HG03280 (cell line): ENCODE data around the gene TGM6.

Experiments
- ATAC-seq: cut with Tn5 transposase; IDR thresholded peaks from one replicate; pipeline ENCODE4 v1.9.1; 2021; ENCODE audit warnings: mild to moderate bottlenecking, moderate library complexity; ENCODE audit not compliant: unreplicated experiment

TGM6 gene

GRCh38 chr20:2451939-2452732 lies 71.4 kb downstream of the TGM6 start:
- no peak for ATAC-seq

GRCh38 chr20:2453792-2454191 lies 73.1 kb downstream of the TGM6 start:
- no peak for ATAC-seq

- ATAC-seq = no peak
Measured at GRCh38 chr20:2455771-2456497, 75.2 kb downstream of the TGM6 start.

DNA sequence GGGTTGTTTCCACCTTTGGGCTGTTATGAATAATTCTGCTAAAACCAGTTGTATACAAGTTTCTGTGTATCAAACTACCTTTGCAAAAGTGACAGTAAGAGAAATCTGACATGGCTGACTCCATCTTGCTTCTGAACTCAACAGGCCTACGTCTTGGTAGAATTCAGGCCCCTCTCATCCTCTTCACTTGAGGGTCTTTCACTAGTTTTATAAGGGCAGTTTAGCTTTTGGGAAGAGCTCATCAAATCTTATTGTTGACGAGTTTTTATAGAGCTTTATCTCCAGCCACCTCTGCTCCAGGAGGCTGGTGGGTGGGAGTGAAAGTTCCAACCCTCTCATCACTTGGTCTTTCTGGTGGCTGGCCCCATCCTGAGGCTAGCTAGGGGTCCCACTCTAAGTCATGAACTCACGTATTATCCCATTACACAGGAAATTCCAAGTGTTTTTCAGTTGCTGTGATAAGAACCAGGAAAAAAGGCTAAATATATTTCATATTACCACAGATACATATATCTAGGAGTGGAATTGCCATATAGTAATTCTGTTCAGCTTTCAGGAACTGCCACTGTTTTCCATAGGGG lies 78.3 kb downstream of the TGM6 start:
- ATAC-seq = no peak

DNA sequence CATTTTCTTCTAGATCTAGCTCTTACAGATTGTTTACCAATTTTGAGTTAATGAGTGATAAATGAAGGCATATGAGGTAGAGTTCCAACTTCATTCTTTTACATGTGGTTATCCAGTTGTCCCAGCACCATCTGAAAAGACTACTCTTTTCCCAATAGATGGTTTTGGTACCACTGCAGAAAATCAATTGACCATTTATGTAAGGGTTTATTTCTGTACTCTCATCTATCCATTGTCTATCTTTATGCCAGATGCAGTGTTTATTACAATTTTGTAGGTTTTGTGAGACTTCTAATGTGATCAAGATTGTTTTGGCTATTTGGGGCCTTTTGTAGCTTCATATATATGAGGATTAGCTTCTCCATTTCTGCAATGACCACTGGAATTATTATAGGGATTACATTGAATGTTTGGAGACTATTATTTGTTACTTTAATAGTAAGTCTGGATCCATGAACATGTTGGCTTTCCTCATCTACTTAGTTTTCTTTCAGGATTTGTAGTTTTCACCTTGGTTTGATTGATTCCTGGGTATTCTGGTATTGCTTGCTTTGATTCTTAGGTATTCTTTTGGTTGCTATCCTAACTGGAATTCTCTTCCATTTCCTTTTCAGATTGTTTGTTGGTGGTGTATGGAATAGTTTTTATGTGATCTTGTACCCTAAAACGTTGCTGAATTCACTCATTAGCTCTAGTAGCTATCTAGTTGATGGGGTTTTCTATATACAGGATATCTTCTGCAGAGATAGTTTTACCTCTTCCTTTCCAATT lies 79.5 kb downstream of the TGM6 start:
- ATAC-seq = no peak

- ATAC-seq = no peak
Measured at GRCh38 chr20:2460752-2461424, 80.2 kb downstream of the TGM6 start.

GRCh38 chr20:2462484-2462883 lies 81.8 kb downstream of the TGM6 start:
- no peak for ATAC-seq

DNA sequence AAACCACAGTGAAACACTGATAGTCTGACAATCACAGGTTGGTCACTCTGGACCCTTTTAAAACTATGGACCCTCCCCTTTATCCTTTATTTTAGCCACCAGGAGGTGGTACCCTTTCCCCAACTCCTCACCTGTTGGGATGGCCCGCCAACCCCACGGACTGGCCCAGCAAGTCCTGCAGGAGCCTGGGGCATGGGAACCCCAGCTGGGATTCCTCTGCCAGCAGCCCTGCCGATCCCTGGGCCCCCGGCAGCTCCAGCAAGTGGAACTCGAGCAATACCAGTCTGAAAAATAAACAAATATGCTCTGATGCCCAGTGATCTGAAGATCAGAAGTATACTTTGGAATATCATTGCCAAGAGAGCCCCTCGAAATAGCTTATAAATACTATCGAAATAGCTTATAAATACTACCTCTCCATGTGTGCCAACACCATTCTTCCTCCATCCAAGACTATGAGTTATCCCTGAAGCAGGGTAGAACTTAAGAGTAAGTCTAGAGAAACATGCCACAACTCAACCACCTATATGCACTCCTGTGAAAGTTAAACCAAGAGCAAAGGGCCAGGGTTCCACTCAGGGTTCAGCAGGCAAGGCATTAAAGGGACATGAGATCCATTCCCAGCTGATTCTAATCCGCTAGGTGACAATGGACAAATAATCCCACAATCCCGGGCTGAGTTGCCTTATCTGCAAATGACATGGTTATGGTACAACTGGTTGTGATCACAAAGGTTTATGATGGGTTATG lies 83.1 kb downstream of the TGM6 start:
- no peak for ATAC-seq

GRCh38 chr20:2465100-2465499 lies 84.4 kb downstream of the TGM6 start:
- ATAC-seq = no peak

DNA sequence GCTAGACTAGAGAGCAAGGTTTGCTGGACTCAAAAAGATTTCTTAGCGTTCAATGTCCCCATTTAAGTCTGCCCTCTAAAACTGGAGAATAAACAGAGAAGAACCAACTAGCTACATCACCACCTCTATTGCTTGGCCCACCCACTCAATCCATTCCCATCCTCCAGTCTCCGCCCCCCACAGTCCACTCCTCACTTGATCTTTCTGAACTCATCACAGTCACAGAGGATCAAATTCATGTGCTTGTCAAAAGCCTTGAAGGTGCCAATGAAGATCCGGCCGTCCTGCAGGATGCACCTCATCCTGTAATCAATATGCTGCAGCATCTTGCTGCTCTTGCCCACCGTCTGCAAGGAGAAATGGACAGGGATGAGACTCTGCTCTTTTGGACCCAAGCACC lies 86.7 kb downstream of the TGM6 start:
- no peak for ATAC-seq

DNA sequence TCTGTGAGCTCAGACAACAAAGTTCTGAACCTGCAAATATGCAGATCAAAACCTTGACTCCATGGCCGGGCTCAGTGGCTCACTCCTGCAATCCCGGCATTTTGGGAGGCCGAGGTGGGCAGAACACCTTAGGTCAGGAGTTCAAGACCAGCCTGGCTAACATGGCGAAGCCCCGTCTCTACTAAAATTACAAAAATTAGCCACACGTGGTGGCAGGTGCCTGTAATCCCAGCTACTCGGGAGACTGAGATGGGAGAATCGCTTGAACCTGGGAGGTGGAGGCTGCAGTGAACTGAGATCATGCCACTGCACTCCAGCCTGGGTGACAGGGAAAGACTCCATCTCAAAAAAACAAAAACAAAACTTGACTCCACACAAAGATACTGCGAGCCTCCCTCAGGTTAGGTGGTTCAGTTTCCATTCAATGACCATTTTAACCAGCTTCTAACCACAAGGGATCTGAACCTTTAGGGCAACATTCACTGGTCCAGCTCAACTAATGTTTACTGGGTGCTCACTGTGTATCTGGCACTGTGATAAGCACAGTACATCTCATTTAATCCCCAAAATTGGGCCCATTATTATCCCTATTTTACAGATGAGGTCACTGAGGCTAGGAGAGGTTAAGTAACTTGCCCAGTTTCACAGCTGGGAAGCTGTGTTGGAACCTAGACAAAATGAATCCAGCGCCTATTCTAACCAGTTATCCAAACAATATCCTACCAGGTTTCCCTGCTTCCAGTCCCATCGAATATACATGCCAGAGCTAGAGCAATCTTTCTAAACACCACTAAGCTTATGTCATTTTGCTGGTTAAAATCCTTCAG lies 88.1 kb downstream of the TGM6 start:
- no peak for ATAC-seq

- peak; percentile 31 for ATAC-seq
Measured at GRCh38 chr20:2469991-2470422, 89.3 kb downstream of the TGM6 start.

DNA sequence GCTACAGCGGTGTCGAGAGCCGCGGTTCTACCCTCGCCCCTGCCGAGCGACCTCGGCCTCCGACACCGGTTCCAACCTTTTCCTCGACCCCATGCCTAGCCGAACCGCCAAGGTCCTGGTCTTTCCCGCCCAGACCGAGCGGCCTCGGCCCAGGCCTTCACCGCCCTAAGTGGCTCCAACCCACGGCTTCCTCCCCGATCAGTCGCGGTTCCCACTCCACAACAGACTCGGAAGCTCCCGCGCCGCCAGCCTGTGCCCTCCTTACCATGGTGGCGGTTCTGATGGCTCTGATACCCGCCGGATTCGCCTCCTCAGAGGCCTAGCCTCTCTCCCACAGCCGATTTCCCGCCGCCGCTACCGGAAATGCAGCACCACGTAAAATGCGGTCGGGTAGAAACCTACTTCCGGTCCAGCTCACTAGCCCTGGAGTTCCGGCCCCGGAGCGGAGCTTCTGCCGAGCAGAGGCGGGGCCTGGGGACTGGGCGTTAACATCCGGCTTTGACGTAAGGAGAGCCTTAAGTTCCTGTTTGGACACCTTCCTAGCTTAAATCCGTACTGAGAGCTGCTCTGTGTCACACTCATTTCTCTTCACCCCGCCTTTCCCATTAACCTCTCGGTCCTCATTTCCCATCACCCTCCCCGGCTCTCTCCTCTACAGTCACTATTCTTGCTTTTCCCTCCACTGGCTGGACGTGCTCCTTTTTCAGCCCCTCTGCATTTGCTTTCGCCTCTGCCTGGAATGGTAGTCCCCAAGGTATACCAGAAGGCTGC lies 89.9 kb downstream of the TGM6 start, which contains the start of gene SNRPB:
Gene SNRPB, minus strand, starts transcription at position 367 of the 771 bp plus-strand sequence. Its CDS starts 99 bp downstream, at position 268.
- ATAC-seq = peak; percentile 97

DNA sequence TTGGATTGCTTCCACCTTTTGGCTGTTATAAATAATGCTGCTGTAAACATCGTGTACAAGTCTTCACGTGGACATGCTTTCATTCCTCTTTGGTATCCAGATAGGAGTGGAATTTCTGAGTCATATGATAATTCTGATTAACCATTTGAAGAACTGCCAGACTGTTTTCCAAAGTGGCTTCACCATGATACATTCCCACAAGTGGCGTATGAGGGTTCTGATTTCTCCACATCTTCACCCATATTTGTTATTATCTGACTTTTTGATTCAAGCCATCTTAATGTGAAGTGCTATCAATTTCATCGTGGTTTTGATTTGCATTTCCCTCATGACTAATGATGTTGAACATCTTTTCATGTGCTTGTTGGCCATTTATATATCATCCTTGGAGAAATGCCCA lies 92.8 kb downstream of the TGM6 start:
- no peak for ATAC-seq

DNA sequence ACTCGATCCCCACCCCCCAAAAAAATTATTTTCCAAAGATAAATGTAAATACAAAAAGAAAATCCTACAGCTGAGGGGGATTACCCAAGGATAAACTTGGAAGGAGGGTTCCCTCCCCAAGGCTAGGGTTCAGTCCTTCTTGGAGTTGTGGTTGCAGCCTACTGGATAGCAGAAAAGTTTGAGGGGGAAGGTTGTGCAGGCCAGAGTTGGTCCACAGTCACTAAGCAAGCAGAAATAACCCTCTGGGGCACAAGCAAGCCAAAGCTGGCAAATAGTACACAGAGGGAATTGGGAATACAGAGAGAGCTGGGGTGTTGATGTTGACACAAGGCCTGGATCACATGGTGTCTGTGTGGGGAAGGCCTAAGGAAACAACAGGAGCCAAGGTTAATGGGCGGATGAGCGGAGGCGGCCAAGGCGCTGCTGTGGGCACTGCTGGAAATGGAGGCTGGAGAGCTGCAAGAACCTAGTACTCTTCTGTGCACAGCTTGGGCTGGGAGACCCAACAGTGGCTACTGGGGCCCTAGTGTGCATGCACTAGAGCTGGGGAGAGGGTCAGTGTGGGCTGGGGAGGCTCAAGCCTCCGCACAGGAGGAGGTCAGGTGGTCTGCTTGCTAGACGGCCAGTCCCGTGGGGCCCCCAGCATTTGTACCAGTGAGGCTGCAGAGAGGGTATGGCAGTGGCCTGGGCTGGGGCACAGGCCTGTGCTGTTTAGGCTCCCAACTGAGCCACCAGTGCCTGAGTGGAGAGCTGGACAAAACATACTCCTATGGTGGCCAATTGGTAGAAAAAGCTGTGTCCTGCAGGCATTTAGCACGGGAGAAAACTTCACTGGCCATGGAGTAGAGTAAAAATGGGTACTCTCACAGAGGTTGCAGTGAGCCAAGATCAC lies 95.4 kb downstream of the TGM6 start:
- no peak for ATAC-seq

DNA sequence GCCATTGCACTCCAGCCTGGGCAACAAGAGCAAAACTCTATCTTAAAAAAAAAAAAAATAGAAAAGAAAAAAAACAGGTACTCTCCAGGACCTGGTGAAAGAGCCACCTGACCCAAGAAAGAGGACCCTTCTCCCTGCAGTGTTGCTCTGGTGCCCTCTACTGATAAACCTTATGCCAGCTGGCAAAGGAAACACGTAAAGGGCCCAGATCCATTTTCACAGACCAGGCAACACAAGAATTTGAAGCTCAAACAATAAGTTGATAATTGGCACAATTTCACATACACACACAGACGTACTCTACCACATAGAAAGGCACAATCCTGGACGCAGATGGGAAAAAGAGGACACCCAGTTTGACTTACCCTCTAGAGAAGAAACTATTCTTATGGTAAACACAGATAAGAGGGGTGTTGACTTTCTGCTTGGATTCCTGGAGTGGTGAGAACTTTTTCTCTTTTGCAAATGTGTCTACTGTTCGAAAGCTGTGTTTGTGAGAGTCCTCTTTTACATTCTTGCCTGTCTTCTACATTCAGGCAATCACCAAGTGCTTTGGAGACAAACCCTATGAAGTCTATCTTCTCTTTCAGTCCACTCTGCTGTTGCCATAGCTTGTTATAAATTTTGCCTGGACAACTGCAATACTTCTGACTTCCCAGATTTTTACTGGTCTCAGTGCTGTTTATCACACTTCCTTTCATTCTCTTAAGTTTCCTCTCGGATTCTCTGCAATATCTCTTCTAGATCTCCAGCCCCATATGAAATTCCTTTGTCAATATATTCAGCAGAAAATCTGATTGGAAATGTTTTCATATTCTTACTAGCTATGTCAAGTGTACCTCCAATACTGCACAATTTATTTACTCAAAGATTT lies 96.3 kb downstream of the TGM6 start:
- ATAC-seq = no peak
